GM12875 (cell line): Measurements from ENCODE around the gene HCFC2.

Experiments used
- H3K4me3 ChIP-seq: one replicate; pipeline ENCODE4 v1.5.1; 2011; ENCODE audit warnings: low read depth, low read length, control low read depth
- TF ChIP-seq, protein P1 (sequence below): IDR thresholded peaks from 2 replicates; pipeline ENCODE4 v1.5.1; 2011; ENCODE audit warnings: low read depth, mild to moderate bottlenecking, control low read depth, inconsistent platforms, low read length, moderate library complexity, borderline replicate concordance; ENCODE audit not compliant: insufficient read depth

The HCFC2 gene

GRCh38 chr12:104059963-104060362, 4.4 kb upstream of the HCFC2 start:
- H3K4me3 ChIP-seq = no peak overlapping the region
- TF ChIP-seq, protein P1, sequence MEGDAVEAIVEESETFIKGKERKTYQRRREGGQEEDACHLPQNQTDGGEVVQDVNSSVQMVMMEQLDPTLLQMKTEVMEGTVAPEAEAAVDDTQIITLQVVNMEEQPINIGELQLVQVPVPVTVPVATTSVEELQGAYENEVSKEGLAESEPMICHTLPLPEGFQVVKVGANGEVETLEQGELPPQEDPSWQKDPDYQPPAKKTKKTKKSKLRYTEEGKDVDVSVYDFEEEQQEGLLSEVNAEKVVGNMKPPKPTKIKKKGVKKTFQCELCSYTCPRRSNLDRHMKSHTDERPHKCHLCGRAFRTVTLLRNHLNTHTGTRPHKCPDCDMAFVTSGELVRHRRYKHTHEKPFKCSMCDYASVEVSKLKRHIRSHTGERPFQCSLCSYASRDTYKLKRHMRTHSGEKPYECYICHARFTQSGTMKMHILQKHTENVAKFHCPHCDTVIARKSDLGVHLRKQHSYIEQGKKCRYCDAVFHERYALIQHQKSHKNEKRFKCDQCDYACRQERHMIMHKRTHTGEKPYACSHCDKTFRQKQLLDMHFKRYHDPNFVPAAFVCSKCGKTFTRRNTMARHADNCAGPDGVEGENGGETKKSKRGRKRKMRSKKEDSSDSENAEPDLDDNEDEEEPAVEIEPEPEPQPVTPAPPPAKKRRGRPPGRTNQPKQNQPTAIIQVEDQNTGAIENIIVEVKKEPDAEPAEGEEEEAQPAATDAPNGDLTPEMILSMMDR = no peak

- no peak overlapping the region for H3K4me3 ChIP-seq
- TF ChIP-seq, protein P1 = no peak
Measured at GRCh38 chr12:104060791-104061190, 3.5 kb upstream of the HCFC2 start.

- H3K4me3 ChIP-seq = peak overlapping the region; percentile 79
- TF ChIP-seq, protein P1 = no peak
Measured at GRCh38 chr12:104063712-104064030, 660 bp upstream of the HCFC2 start.

- TF ChIP-seq, protein P1 = no peak
- H3K4me3 ChIP-seq = peak overlapping the region; percentile 79
Measured at GRCh38 chr12:104064842-104065427, 604 bp downstream of the HCFC2 start.

DNA sequence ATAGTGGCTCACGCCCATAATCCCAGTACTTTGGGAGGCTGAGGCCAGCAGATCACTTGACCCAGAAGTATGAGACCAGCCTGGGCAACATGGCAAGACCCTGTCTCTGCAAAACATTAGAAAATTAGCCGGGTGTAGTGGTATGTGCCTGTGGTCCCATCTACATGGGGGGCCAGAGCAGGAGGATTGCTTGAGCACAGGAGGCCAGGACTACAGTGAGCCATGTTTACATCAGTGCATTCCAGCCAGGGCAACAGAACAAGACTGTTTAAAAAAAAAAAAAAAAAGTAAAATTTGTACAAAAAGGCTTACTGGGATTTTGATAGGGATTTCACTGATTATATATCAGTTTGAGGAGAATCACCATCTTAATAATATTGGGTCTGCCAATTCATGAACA, 7.8 kb downstream of the HCFC2 start:
- TF ChIP-seq, protein P1 = no peak

DNA sequence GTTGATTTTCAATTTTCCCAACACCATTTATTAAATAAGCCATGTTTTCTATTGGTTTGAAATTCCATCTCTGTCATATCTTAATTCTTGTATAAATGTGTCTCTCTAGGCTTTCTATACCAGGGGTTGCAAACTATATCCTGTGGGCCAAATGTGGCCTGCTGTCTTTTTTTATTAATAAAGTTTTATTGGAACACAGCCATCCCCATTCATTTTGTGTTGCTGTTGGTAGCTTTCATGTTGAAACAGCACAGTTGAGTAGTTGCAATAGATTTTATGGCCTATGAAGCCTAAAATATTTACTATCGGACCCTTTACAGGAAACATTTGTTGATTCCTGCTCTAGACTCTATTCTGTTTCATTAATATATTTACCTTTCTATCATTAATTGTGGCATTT, 9.4 kb downstream of the HCFC2 start:
- no peak overlapping the region for H3K4me3 ChIP-seq
- TF ChIP-seq, protein P1 = no peak

More for the DNA sequence above, 7.8 kb downstream of the HCFC2 start:
- H3K4me3 ChIP-seq = no peak overlapping the region

GRCh38 chr12:104079024-104079423, 14.7 kb downstream of the HCFC2 start:
- H3K4me3 ChIP-seq = no peak overlapping the region
- TF ChIP-seq, protein P1 = no peak
